ENCODE measurements around the gene USP24. TPM values are rescaled to one million over a fixed set of nuclear protein-coding genes. Genes with fewer than 3 reads are reported as not detected.

USP24 gene
- total and polyA plus RNA-seq, 2 donors (not counting 1 experiment from before 2014, with no cell fraction given): 18.9 to 152 TPM

DNA sequence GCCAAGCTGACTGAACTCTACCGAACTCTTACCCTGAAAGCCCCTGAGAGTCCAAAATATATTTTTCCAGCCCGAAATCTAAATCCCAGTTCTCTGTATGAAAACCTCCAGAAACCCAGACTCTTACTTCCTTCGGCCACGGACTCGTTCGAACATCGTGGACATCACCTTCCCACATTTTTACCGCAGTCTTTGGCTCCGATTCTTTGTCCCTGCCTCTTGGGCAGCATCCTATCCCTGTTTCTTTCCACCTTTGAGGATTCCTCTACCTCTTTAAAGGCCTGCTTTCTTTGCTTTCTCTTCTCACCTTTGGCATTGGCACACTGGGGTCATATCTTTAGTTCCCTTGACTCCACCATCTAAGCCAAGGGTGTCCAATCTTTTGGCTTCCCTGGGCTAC lies 932 bp upstream of the USP24 start:
- no peak for TF ChIP-seq EZH2 (IDR thresholded peaks at IDR 0.05; ENCODE audit: borderline replicate concordance, insufficient read depth, low read depth, low read length, poor library complexity, severe bottlenecking)
- TF ChIP-seq, protein P1, sequence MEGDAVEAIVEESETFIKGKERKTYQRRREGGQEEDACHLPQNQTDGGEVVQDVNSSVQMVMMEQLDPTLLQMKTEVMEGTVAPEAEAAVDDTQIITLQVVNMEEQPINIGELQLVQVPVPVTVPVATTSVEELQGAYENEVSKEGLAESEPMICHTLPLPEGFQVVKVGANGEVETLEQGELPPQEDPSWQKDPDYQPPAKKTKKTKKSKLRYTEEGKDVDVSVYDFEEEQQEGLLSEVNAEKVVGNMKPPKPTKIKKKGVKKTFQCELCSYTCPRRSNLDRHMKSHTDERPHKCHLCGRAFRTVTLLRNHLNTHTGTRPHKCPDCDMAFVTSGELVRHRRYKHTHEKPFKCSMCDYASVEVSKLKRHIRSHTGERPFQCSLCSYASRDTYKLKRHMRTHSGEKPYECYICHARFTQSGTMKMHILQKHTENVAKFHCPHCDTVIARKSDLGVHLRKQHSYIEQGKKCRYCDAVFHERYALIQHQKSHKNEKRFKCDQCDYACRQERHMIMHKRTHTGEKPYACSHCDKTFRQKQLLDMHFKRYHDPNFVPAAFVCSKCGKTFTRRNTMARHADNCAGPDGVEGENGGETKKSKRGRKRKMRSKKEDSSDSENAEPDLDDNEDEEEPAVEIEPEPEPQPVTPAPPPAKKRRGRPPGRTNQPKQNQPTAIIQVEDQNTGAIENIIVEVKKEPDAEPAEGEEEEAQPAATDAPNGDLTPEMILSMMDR (IDR thresholded peaks at IDR 0.05): no peak
- no peaks in the 10 kb centered on the region for H3K36me3 ChIP-seq (replicated peaks in 1 of 2; ENCODE audit: control extremely low read depth in 1 of 2, control insufficient read depth in 1 of 2, extremely low read depth in 1 of 2, insufficient read depth in 2 of 2, low read length in 1 of 2)
- H3K27ac ChIP-seq (ENCODE audit: low read length in 2 of 2): peak overlapping the region; percentile 95 to 97
- Mint-ChIP-seq H3K9me3 (ENCODE audit: insufficient read depth) (no peaks in the 10 kb centered on the region), H3K27me3 (no peaks in the 10 kb centered on the region), H3K27ac (peak overlapping the region; percentile 99), H3K4me1 (peaks cover 57% of the 10 kb centered on the region), H3K4me3 (peak overlapping the region; percentile 98)
- H3K9me3 ChIP-seq (ENCODE audit: control extremely low read depth in 1 of 3, control insufficient read depth in 2 of 3, insufficient read depth in 1 of 3, low read length in 2 of 3): no peaks in the 10 kb centered on the region
- peaks cover 48 to 56% of the 10 kb centered on the region in 2 donors for H3K4me1 ChIP-seq (ENCODE audit: control insufficient read depth in 2 of 2, insufficient read depth in 2 of 2, low read length in 2 of 2)
- 16% methylated on average over 9 of the region's 9 CpGs for WGBS (ENCODE audit: insufficient coverage)
- peak overlapping the region; percentile 79 for H2AFZ ChIP-seq (ENCODE audit: insufficient read depth, low read depth, low read length, poor library complexity, severe bottlenecking)
- no peak for DNase-seq
- H3K27me3 ChIP-seq (replicated peaks in 1 of 4; ENCODE audit: control extremely low read depth in 1 of 4, control insufficient read depth in 3 of 4, insufficient read depth in 4 of 4, low read length in 3 of 4): no peaks in the 10 kb centered on the region
- CTCF ChIA-PET: interaction anchor here (1.0 to 2.7 kb wide), 2 partner anchors 45 to 62 kb away, joined by 3 to 15 read pairs; no protein-coding TSS in a partner anchor
- H3K4me2 ChIP-seq (replicated peaks; ENCODE audit: low read depth, low read length, poor library complexity, severe bottlenecking): peak overlapping the region; percentile 83
- H3K4me3 ChIP-seq (ENCODE audit: control extremely low read depth in 1 of 5, extremely low read depth in 1 of 5, insufficient read depth in 1 of 5, low read depth in 2 of 5, low read length in 4 of 5): peak overlapping the region; percentile 72 to 83 (median 79)
- intact Hi-C loops (cut with micrococcal nuclease): loop anchor here (10.0 kb wide), 2 partner anchors 811 to 1369 kb away; partner anchors contain the start of gene SSBP3
- peaks cover 67% of the 10 kb centered on the region for H3K79me2 ChIP-seq (ENCODE audit: control insufficient read depth, insufficient read depth, low read length)
- H3K9ac ChIP-seq (ENCODE audit: low read length): peak overlapping the region; percentile 81
- no peak for ATAC-seq (ENCODE audit: low read depth)
- peaks cover 6% of the 10 kb centered on the region for H4K20me1 ChIP-seq (ENCODE audit: control insufficient read depth, insufficient read depth, low read length, poor library complexity, severe bottlenecking)
- POLR2A ChIA-PET: interaction anchor here (0.7 to 1.3 kb wide), 3 partner anchors 41 to 1360 kb away, joined by 3 to 8 read pairs (median 4); no protein-coding TSS in a partner anchor

DNA sequence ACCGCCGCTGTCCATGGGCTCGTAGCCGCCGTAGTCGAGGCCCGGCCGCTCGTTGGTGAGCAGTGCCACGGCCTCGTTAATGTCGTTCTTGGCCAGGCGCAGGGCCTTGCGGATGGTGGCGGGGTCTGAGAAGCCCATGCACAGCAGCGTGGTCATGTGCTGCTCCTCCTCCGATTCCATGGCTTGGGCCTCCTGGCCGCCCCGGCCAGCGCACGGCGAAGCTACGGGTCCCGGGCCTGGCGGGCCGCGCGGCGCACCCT lies 300 bp downstream of the USP24 start:
- under 1% methylated on average over 29 of the region's 29 CpGs for WGBS (ENCODE audit: insufficient coverage)
- Histone ChIP-seq H3K27ac (ENCODE audit: low read length in 2 of 2) (peak overlapping the region; percentile 95 to 97), H3K4me2 (replicated peaks; ENCODE audit: low read depth, low read length, poor library complexity, severe bottlenecking) (peak overlapping the region; percentile 83), H3K4me3 (ENCODE audit: control extremely low read depth in 1 of 5, extremely low read depth in 1 of 5, insufficient read depth in 1 of 5, low read depth in 2 of 5, low read length in 4 of 5) (peak overlapping the region; percentile 72 to 83 (median 79)), H4K20me1 (ENCODE audit: control insufficient read depth, insufficient read depth, low read length, poor library complexity, severe bottlenecking) (peaks cover 6% of the 10 kb centered on the region), H3K36me3 (replicated peaks in 1 of 2; ENCODE audit: control extremely low read depth in 1 of 2, control insufficient read depth in 1 of 2, extremely low read depth in 1 of 2, insufficient read depth in 2 of 2, low read length in 1 of 2) (no peaks in the 10 kb centered on the region), H3K9me3 (ENCODE audit: control extremely low read depth in 1 of 3, control insufficient read depth in 2 of 3, insufficient read depth in 1 of 3, low read length in 2 of 3) (no peaks in the 10 kb centered on the region), H2AFZ (ENCODE audit: insufficient read depth, low read depth, low read length, poor library complexity, severe bottlenecking) (peak overlapping the region; percentile 79), H3K4me1 (ENCODE audit: control insufficient read depth in 2 of 2, insufficient read depth in 2 of 2, low read length in 2 of 2) (peaks cover 59% of the 10 kb centered on the region in 2 donors), H3K27me3 (replicated peaks in 1 of 4; ENCODE audit: control extremely low read depth in 1 of 4, control insufficient read depth in 3 of 4, insufficient read depth in 4 of 4, low read length in 3 of 4) (no peaks in the 10 kb centered on the region), H3K79me2 (ENCODE audit: control insufficient read depth, insufficient read depth, low read length) (peaks cover 75% of the 10 kb centered on the region), H3K9ac (ENCODE audit: low read length) (peak overlapping the region; percentile 81)
- CTCF ChIA-PET: interaction anchor here (1.1 to 7.7 kb wide), 2 partner anchors 41 to 63 kb away, joined by 4 to 111 read pairs; no protein-coding TSS in a partner anchor
- H3K27me3 Mint-ChIP-seq: no peaks in the 10 kb centered on the region
- no peaks in the 10 kb centered on the region for H3K9me3 Mint-ChIP-seq (ENCODE audit: insufficient read depth)
- POLR2A ChIA-PET: interaction anchor here (0.7 to 1.3 kb wide), 3 partner anchors 45 to 1361 kb away, joined by 3 to 8 read pairs (median 4); no protein-coding TSS in a partner anchor
- peak overlapping the region; percentile 76 for H3K27ac Mint-ChIP-seq
- TF ChIP-seq, protein P1 (IDR thresholded peaks at IDR 0.05): no peak
- TF ChIP-seq EZH2 (IDR thresholded peaks at IDR 0.05; ENCODE audit: borderline replicate concordance, insufficient read depth, low read depth, low read length, poor library complexity, severe bottlenecking): no peak
- H3K4me1 Mint-ChIP-seq: peaks cover 70% of the 10 kb centered on the region
- intact Hi-C loops (cut with micrococcal nuclease): loop anchor here (1.0 to 10.0 kb wide), 4 partner anchors 38 to 1370 kb away; partner anchors contain the start of gene SSBP3
- peak; percentile 5 for ATAC-seq (ENCODE audit: low read depth)
- no peak for DNase-seq
- peak overlapping the region; percentile 89 for H3K4me3 Mint-ChIP-seq

Data from B cell (primary cell).